Nucleus accumbens (tissue), 56 donors: ENCODE results near the gene JMJD6.
A peak's percentile ranks its signal among the peaks of the same experiment; 100 is the strongest.
"Not testable (repeated sequence)": the region's sequence is repeated elsewhere in the genome, so short reads cannot be mapped to it uniquely, and the experiment has no call there.

ENCODE experiments used
- DNase-seq, 56 donors: peaks; one replicate each; lab custom pipeline; 2025; lab: John Stamatoyannopoulos, UW

The JMJD6 gene

DNA sequence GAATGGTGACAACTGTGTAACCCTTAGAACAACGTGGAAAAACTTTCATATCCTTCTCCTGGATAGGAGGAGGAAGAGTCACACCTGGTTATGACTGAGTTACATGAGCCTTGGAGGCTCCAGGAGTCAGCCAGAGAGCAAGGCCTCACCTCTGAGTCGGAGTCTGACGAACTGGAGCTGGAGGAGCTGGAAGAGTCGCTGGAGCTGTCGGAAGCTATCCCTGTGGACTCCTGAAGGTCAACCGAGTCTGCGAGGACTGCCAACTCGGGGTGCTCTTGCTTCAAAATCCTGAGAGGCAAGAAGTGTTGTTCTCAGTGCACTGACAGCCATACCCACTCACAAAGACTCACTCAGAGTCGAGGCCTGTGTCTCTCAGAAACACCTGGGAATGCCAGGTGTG, 6.2 kb downstream of the JMJD6 start:
- no peak for DNase-seq

DNA sequence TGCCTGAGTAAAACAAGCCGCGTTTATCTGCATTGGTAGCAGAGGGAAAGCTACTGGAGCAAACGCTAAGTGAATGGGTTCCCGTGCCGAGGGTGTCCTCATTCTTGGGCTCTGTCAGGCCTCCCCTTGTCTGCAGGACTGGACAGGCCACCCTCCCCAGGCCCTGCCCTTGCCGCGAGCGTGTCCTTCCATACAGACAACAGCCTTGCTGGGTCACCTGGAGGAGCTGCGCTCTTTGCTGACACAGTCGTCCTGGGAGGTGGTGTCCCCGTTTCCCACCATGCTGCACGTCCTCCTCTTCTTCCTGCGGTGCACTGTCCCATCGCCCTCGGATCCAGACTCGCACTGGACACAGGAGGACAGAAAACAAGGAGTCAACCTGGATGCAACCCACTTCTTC, 7.9 kb downstream of the JMJD6 start:
- DNase-seq, result no peak

DNA sequence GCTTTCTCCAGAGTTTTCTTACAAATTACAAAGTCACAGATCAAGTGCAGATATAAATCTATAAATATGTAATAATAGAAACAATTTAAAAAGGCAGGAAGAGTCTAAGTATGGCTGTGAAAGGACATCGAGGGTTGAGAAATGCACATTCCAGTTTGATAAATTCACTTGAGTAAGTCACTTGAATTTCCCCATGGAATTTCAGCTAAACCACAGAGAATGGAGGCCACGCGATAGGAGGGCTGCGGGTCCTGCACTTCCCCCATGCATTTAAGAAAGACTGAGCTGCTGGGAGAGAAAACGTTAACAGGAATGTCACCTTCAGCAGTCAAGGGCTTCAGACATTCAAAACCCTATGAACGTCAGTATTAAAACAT, 9.6 kb downstream of the JMJD6 start:
- DNase-seq, result no peak

DNA sequence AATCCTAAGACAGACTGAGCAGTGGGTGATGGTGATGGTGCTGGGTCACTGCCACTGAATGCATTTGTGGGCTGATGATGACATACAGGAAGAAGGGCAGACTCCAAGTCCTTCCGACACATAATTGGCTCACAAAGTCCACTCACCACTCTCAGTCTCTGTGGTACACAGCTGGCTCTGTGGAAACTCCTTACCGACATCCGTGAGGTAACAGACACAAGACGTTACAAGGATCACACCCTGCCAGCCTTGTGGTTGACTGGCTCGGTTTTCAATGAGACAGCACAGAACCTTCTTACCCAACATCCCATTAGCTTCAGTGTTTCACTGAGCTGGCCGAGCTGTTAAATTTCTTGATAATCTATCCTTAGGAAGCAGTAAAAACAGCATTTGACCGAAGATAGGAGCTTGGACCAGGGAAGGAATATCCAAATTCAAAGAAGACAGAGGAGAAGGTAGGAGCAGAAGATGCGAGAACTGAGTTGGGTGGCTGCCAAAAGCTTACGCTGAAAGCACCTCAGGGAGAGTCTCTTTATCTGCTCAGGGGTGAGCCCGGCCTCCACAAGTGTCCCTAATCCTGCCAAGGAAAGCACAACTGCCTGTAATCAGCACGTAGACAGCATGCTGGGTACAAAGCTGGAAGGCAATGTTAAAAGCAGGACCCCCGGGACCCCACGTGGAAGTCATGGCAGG, 10.1 kb downstream of the JMJD6 start:
- DNase-seq, result no peak

DNA sequence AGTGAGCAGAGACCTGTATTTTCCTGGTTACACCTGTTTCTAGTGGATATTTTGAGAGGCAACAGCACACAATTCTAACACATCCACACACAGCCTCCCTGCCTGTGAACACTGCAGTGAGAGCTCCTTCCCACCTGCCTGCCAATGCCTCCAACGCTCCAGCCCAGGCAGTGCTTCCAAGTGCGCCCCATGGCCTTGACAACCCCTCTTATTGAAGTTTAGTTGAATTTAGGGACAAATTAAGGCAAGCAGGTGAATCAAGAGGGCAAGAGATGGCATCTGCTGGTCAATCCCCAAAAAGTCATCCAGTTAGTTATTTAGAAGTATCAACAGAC, 10.9 kb downstream of the JMJD6 start:
- no peak for DNase-seq

DNA sequence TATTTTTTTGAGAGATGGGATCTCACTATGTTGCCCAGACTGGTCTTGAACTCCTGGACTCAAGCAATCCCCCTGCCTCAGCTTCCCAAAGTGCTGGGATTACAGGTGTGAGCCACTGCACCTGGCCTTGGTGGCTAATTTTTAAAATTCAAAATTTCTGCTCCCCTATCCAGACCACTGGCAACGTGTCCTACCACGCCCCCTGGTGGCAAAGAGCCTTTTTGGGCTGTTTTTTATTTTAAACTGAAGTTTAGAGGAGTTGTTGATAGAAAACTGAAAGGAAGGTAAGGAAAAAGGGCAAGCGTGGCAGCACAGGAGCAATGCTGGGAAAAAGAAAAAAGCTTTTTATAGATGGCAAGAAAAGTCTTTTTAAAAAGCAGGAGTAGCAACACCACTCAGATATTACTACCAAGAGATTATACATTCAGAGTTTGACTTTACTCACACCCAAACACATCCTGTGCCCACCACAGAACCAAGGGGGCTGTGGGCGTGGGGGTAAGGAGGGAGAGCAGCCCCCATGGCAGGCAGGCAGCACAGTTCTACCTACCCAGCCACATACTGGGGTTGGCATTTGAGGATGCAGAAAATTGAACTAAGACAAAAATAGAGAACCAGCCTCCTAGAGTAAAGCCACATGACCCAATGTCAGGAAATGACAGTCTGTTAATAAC, 11.4 kb downstream of the JMJD6 start:
- DNase-seq, result peak in 30 of 56 donors; percentile 9 to 88 (median 36)

DNA sequence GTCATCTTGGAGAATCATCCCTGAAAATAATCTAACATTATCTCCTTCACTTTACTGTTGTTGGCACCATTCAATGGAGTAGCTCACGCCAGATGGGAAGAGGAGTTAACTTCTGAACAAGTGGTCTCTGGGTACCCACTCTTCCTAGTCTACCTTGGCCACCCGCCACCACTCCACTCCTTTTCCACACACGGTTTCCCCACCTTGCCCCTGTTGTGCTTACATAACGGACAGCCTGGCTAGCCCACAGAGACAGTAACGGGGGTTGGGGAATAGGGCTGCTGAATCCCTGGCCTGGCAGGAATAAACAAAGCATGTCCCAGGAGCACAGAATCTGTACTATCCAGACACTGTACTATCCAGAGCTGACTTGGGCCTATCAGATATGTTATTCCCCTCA, 12.1 kb downstream of the JMJD6 start:
- no peak for DNase-seq

DNA sequence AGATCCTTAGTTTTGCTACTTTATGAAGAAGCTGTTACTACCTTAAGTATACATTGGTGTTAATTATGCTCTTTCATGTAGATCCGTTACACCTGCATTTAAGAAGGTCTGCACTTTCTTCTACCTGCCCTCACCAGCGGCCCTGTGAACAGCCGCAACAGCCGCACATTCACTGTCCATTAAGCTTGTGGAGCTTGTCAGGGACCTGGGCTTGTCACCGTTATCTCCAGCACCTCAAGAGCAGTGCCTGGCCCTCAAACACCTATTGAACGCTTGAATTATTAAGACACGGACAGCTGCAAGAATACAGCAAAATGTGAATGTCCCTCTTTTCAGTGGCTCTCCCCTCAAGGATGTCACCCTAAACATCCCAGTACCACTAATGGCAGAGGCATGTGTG, 12.6 kb downstream of the JMJD6 start:
- DNase-seq, result no peak

DNA sequence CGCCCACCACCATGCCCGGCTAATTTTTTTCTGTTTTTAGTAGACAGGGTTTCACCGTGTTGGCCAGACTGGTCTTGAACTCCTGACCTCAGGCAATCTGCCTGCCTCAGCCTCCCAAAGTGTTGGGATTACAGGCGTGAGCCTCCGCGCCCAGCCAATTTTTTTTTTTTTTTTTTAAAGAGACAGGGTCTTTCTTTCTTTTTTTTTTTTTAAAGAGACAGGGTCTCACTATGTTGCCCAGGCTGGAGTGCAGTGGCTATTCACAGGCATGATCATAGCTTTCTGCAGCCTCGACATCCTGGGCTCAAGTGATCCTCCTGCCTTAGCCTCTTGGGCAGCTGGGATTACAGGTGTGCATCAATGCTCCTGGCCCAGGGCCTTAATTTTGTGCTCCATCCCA, 14.1 kb downstream of the JMJD6 start:
- not testable (repeated sequence) for DNase-seq

DNA sequence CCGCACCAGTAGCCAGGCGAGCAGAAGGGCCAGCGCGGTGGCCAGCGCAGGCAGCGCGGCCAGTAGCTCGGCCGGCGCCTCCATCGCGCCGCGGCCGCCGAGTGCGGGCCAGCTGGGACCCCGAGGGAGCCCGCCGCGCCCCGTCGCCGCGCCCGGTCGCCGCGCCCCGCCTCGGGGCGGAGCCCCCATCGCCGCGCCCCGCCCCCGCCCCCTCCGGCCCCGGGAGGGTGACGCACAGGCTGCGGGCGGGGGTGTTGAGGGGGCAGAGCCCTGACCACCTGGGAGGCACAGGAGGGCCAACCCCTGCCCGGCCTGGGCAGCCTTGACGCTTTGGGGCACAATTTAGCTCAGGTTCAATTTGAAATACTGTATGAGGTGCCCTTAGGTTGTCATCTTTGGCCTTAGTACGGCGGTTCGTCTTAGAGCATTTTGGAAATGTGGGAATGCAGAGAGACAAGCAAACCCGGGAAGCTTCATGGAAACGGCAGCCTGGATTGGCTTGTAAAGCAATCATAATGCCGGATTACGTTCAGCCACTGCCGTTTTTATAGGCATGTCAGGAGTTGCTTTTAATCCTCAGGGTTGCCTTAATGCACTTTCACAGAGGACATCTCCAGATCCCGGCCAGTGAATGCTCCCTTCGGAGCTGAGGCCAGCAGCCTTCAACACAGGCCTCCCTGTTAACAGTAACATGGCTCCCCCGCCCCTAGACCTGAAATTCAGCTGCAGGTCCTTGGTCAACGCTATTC, 15.4 kb downstream of the JMJD6 start, which contains the start of gene MXRA7:
TSS of gene MXRA7 (minus strand) at position 103 of the 749 bp plus-strand sequence. CDS start at position 84, 19 bp downstream.
- peak in 45 of 56 donors; percentile 29 to 85 (median 58) for DNase-seq

DNA sequence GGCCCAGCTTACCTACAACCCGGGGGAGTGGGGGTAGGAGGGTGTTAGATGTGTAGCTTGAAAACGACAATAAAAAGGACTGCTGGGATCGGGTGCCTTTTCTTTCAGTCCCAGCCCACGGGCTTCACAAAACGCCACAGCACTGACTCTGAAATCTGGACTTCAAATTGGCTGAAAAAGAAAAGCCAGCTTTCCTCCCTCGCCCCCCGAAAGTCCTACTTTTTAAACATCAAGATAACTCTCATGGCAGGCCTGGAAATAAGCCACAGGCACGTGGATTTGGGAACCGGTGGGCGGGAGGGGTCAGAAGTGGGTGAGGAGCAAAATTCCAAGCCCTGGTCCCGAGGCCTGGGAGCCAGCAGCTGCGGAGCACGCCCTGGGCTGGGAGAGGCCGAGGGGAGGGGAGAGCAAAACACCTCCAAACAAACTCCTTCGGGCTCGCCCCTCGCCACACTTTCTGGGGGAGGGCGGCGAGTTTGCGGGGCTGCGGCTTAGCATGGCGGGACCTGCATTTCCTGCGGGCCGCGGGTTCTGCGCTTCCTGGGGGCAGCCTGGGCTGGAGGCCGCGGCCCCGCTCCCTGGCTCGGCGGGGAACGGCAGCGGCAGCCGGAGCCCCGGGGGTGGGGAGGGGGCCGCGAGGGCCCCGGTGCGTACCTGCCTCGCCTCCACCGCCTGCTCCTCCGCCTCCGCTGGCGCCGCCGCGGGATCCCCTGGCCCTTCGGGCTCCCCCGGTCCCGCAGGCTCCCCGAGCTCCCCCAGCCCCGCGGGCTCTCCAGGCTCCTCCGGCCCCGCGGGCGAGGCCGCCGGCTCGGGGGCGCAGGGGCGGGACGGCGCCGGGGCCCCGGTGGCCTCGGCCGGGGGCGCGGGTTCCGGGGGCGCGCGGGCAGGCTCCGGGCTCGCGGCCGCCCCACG, 16.2 kb downstream of the JMJD6 start:
- DNase-seq, result peak in 5 of 56 donors; percentile 5 to 41 (median 33)

DNA sequence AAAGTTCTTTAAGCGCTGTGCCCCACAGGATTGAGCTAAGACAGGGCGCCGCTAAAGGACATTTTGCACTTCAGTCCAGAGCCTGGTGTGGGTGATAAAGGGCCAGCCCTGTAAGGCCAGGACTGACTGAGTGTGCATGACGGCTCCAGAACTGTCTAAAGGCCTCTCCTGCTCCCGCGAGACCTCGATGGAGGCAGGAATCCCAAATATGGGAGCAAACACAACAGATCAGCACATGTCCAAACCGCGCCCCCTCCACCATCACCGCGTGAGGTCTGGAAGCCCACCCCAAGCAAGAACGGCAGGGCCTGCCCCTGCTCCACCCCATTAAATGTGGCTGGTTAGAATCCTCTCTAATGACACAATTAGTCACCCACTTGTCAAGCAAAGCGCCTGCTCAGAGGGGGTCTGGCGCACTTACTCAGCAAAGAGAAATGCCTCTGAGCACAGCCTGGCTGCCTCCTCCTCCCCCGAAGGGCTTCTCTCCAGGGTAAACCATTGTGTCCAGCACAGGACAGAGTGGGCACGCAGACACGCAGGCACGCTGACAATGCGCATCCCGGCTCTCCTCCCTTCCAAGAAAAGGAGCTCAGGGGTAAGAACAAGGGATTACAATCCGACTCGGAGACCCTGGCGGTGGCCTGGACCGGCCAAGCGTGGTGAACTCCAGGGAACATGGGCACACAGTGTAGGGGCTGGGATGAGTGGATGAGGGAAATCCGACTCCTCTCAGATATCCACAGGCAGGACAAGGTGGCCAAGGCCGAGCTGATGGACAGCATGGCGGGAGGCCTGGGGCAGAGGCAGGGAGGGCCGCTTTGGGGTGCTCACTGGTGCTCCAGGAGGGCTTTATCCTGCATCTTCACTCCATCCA, 17.1 kb downstream of the JMJD6 start:
- DNase-seq, result peak in 34 of 56 donors; percentile 21 to 77 (median 50)

DNA sequence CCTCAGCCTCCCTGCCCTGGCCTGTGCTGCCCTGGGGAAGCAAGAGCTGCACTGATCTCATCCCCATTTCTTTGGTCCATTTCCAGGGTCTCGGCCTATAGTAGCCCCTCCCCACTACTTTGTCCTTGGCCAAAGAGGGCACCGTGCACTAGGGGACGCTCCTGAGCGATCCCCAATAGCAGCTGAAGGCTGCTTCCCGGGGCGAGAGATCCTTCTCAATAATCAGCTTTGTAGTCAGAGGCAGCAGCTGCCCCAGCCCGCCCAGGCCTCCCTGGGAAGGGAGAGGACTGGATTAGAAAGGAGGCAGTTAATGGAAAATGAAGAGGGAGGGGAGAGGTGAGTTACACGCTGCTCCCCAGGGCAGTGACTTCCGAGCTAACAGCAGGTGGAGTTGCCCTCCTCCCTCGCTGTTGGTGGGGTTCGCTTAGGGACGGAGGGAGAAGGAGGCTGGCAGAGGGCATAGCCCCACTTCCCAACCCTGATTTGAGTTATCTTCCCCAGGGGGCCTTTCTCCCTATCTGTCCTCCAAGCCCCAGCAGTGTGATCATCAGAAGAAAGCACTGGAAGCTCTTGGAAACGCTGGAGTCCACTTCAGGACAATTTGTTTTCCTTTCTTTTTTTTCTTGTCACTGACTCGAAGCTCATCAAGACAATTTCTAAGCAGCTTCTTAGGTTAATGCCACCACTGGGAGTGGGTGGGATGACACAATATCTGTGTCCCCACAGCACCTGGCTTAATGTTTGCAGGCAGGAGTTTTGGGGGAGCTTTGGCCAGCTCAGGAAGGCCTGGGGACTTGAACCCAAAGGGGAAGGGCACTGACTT, 18.2 kb downstream of the JMJD6 start:
- peak in 46 of 56 donors; percentile 19 to 80 (median 58) for DNase-seq

DNA sequence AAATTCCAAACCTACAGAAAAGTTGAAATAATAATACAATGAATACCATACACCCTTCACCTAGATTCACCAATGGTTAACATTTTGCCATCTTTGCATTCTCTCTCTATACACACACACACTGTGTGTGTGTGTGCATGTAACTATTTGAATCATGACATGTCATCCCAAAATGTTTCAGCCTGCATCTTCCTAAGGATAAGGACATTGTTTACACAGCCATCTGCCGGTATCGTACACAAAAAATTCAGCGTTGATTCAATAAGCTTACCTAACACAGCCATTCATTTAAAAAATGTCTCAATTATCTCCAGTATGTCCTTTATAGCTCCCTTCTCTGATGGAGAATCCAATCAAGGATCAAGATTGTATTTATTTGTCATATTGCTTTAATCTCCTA, 19.6 kb downstream of the JMJD6 start:
- DNase-seq, result no peak

DNA sequence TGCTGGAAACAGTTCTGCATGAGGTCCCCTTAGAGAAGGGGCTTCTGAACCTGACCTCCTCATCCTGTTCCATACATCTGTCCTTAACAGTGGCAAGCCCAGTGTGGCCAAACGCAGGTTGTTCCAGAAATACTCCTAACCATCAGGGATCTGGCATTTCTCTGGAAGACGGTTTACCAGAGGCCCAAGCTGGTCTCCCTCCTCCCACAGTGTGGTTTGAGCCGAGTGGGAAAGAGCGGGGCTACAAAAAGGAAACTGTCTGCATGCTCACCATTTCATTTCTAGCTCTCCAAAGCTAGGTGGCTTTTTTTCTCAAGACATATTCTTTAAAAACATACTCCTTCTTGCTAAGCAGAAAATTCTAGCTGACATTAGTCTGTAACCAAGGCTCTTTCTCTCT, 21.6 kb downstream of the JMJD6 start:
- no peak for DNase-seq

DNA sequence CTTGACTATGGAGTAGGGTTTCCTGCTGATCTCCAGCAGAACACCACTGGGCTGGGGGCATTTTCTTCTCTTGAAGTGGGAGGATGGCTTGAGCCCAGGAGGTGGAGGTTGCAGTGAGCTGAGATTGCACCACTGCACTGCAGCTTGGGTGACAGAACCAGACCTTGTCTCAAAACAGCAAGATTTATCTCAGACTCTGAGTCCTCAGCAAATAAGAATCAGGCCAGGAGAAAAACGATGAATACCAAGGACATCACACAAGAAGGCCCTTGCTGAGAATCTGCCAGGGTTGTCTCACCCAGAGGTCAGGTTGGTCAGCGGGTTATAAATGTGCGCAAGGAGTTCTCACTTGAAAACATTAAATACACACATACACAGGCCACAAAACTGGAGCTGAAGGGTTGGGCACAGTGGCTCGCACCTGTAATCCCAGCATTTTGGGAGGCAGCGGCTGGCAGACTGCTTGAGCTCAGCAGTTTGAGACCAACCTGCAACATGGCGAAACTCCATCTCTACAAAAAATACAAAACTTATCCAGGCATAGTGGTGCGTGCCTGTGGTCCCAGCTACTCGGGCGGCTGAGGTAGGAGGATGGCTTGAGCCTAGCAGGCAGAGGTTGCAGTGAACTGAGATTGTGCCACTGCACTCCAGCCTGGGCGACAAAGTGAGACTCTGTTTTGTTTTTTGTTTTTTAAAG, 23.3 kb downstream of the JMJD6 start:
- DNase-seq, result no peak

DNA sequence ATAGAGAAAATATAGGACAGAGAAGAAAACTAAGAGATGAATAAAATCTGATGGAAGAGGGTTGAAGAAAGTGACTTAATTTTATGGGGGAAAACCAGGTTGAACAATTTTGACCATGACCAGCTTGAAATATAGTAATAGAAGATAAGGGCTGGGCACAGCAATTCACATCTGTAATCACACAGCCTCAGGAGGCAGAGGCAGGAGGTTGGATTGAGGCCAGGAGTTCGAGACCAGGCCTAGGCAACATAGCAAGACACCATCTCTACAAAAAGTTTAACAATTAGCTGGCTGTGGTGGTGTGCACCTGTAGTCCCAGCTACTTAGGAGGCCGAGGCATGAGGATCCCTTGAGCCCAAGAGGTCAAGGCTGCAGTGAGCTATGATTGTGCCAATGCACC, 24.3 kb downstream of the JMJD6 start:
- DNase-seq, result no peak

DNA sequence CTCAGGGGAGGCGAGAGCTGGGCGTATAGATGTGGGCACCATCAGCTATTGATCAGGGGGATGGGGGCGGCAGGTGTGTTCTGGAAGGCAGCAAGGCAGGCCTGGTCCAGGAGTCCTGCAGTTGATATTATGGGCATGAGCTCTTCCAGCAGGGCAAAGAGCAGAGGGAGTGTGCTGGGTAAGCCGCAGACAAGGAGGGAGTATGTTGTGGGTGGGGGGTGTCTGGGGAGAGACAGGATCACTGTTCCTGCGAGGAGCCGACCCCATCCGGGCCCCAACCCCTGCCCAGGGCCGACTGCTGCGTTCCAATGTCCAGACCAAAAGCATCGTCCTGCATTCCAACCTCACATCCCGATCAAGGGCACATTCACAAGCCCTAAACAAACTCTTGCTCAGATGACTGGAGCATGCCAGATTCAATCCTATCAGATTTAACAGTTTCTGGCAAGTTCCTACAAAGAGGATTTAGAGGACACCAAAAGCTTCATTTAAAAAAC, 24.9 kb downstream of the JMJD6 start:
- DNase-seq, result no peak
